ENCODE data around the gene CCR3.

DNA sequence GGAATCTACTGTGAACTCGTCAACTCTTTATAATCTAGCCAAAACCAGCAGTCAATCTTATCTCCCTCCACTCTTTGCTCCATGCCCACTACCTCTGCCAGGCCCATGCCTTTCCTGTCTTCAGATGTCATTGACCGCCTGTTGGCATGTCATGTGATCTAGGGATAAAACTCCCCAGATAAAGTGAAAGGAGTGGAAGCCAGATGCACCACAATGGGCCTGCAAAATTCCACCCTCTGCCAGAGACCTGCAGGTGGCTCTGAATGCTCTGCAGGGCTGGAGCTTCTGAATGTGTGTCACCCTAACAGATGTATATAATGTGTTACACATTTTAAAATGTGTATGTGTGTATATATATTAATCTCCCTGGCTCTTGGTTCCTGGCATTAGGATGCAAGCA is 2.3 kb upstream of the CCR3 start:
- TF ChIP-seq, protein P1, sequence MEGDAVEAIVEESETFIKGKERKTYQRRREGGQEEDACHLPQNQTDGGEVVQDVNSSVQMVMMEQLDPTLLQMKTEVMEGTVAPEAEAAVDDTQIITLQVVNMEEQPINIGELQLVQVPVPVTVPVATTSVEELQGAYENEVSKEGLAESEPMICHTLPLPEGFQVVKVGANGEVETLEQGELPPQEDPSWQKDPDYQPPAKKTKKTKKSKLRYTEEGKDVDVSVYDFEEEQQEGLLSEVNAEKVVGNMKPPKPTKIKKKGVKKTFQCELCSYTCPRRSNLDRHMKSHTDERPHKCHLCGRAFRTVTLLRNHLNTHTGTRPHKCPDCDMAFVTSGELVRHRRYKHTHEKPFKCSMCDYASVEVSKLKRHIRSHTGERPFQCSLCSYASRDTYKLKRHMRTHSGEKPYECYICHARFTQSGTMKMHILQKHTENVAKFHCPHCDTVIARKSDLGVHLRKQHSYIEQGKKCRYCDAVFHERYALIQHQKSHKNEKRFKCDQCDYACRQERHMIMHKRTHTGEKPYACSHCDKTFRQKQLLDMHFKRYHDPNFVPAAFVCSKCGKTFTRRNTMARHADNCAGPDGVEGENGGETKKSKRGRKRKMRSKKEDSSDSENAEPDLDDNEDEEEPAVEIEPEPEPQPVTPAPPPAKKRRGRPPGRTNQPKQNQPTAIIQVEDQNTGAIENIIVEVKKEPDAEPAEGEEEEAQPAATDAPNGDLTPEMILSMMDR (IDR thresholded peaks at IDR 0.05) = no peak
- no peak for TF ChIP-seq ZFX (IDR thresholded peaks at IDR 0.05; ENCODE audit: borderline replicate concordance)
